Lower leg skin (tissue), 4 donors: Measurements from ENCODE around the gene ADAMTSL2. TPM values are rescaled to one million over a fixed set of nuclear protein-coding genes. Genes with fewer than 3 reads are reported as not detected.

ENCODE experiments used
- DNase-seq, 2 donors: peaks; one replicate each; pipeline ENCODE4 v3.0.0-alpha.2; 2019; ENCODE audit warnings: low spot score in 2 of 2
- H3K4me3 ChIP-seq: fragments of 200-600 bp; sonication (generic); 2 replicates; pipeline ENCODE4 v1.5.1; 2017; ENCODE audit warnings: mild to moderate bottlenecking, low read depth; ENCODE audit not compliant: poor library complexity, severe bottlenecking
- CTCF ChIP-seq, 3 donors: fragments of 450-650 bp; IDR thresholded peaks; one replicate each; pipeline ENCODE4 v1.5.1; 2016; ENCODE audit warnings: antibody characterized with exemption in 3 of 3, mild to moderate bottlenecking in 3 of 3, moderate library complexity in 2 of 3
- POLR2A ChIP-seq, 2 donors: fragments of 450-650 bp; IDR thresholded peaks; one replicate each; pipeline ENCODE4 v1.6.1; 2016 to 2017; ENCODE audit warnings: antibody characterized with exemption in 2 of 2, mild to moderate bottlenecking in 1 of 2, moderate library complexity in 1 of 2
- WGBS, 2 donors: methylation state at CpG; one replicate each; pipeline ENCODE4 v1.1.5; 2018; 5-methylcytosine and 5-hydroxymethylcytosine counted together
- intact Hi-C: fragments of 100-400 bp; cut with DNase I; formaldehyde crosslinking; loops from one replicate; pipeline ENCODE4 v1.15.0; 2023; ENCODE audit warnings: low total_unique reads
- total RNA-seq, 4 donors: library from RNA; depleted of rRNA; stranded (reverse); fragments of >200 nt; gene quantifications; one replicate each; pipeline ENCODE4 v1.1.0, GENCODE V29; 2016

The ADAMTSL2 gene
- total RNA-seq, 4 donors from 2014 or later, result 0.08 to 1.5 (median 0.32) TPM; not detected in 1

- 90 to 95% methylated on average over 12 to 14 of the region's 14 CpGs for WGBS, 2 donors
- no peak for TF ChIP-seq CTCF (IDR thresholded peaks at IDR 0.05)
- TF ChIP-seq POLR2A (IDR thresholded peaks at IDR 0.05), result no peak
- intact Hi-C loops, result no loop called here
- DNase-seq, result no peak
- H3K4me3 ChIP-seq, result no peak overlapping the region
Observed at GRCh38 chr9:133582501-133583045, 48.1 kb downstream of the ADAMTSL2 start.

DNA sequence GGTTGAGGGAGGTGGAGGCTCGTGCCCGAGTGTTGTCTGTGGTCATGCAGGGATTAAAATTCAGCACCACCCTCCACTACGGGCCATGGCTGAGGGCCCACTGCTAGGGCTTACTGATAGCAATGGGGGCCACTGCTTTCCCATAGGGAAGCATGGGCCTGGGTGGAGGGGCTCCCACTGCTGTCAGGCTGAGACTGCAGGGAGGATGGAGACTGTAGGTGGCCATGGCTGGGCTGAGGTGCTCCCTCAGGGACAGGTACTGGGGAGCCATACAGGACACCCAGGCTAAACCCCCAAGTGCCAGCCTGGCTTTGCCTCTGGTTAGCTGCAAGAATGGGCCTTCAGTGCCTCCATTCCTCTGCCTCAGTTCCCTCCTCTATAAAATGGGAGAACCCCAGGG, 48.6 kb downstream of the ADAMTSL2 start:
- 86 to 100% methylated on average over 2 to 3 of the region's 3 CpGs for WGBS, 2 donors
- intact Hi-C loops, result no loop called here
- H3K4me3 ChIP-seq, result no peak overlapping the region
- no peak for TF ChIP-seq CTCF (IDR thresholded peaks at IDR 0.05)
- no peak for TF ChIP-seq POLR2A (IDR thresholded peaks at IDR 0.05)
- no peak for DNase-seq

- WGBS, 2 donors, result 64 to 84% methylated on average over 4 to 23 of the region's 23 CpGs
- intact Hi-C loops, result no loop called here
- DNase-seq, result no peak
- no peak overlapping the region for H3K4me3 ChIP-seq
- TF ChIP-seq CTCF (IDR thresholded peaks at IDR 0.05), result no peak
- TF ChIP-seq POLR2A (IDR thresholded peaks at IDR 0.05), result no peak
Observed at GRCh38 chr9:133583586-133583985, 49.1 kb downstream of the ADAMTSL2 start.

GRCh38 chr9:133584167-133584558, 49.7 kb downstream of the ADAMTSL2 start:
- no peak for TF ChIP-seq CTCF (IDR thresholded peaks at IDR 0.05)
- TF ChIP-seq POLR2A (IDR thresholded peaks at IDR 0.05), result no peak
- no peak overlapping the region for H3K4me3 ChIP-seq
- no peak for DNase-seq
- intact Hi-C loops, result no loop called here
- 69 to 72% methylated on average over 5 of the region's 5 CpGs for WGBS, 2 donors

- no peak for DNase-seq
- no peak overlapping the region for H3K4me3 ChIP-seq
- 5 to 6% methylated on average over 27 to 28 of the region's 28 CpGs for WGBS, 2 donors
- TF ChIP-seq CTCF (IDR thresholded peaks at IDR 0.05) (no peak), POLR2A (IDR thresholded peaks at IDR 0.05) (no peak)
- intact Hi-C loops, result no loop called here
Observed at GRCh38 chr9:133584559-133585476, 50.3 kb downstream of the ADAMTSL2 start.
